ENCODE measurements around the gene PDE4D. TPM values are rescaled to one million over a fixed set of nuclear protein-coding genes. Genes with fewer than 3 reads are reported as not detected.

The PDE4D gene
- total and polyA plus RNA-seq, 2 donors (not counting 3 experiments of a cell fraction or from before 2014, with no cell fraction given) = 34.5 to 51.2 TPM

DNA sequence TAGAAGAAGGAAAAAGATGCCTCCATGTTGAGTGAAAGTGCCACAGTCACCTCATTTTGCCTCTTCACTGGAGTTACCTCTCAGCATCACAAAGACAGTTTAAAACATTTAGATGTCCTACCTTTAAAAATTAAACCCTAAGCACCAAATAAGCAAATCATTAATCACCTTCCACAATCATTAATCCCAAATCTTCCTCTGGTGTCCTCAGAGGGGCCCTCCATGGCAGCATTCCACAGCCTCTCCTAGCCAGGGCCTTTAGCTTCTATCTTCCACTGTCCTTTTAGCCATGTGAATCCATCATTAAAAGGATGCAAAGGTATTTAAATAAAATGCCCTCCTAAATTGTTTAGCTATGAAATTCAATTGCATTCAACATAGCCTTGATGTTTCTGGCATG is 310.8 kb downstream of the PDE4D start:
- ChIA-PET POLR2A (no interaction called here), CTCF (interaction anchor here (0.9 to 1.3 kb wide), 7 partner anchors 10 to 91 kb away, joined by 3 to 9 read pairs (median 4); no protein-coding TSS in a partner anchor)
- Histone ChIP-seq H3K27me3 (ENCODE audit: control insufficient read depth in 2 of 2, insufficient read depth in 2 of 2, low read length in 2 of 2) (no peaks in the 10 kb centered on the region), H3K4me2 (ENCODE audit: insufficient read depth, low read length) (no peak overlapping the region), H3K9me1 (replicated peaks; ENCODE audit: control insufficient read depth, extremely low read depth, insufficient read depth, low read length) (no peaks in the 10 kb centered on the region), H3K4me3 (replicated peaks in 1 of 3; ENCODE audit: insufficient read depth in 1 of 3, low read depth in 1 of 3, low read length in 3 of 3) (no peak overlapping the region), H3K36me3 (ENCODE audit: control insufficient read depth in 2 of 2, extremely low read depth in 1 of 2, insufficient read depth in 2 of 2, low read length in 2 of 2) (no peaks in the 10 kb centered on the region), H2AFZ (ENCODE audit: low read depth, low read length) (no peak overlapping the region), H3K4me1 (ENCODE audit: control insufficient read depth, extremely low read depth, insufficient read depth, low read length) (peaks cover 4% of the 10 kb centered on the region), H3K9ac (replicated peaks; ENCODE audit: extremely low read depth, insufficient read depth, low read length) (no peak overlapping the region), H3K79me2 (ENCODE audit: control insufficient read depth, insufficient read depth, low read length) (no peaks in the 10 kb centered on the region), H4K20me1 (replicated peaks; ENCODE audit: control insufficient read depth, extremely low read depth, insufficient read depth, low read length) (no peaks in the 10 kb centered on the region), H3K9me3 (replicated peaks; ENCODE audit: control insufficient read depth, insufficient read depth, low read length) (no peaks in the 10 kb centered on the region), H3K27ac (ENCODE audit: insufficient read depth, low read depth, low read length) (no peak overlapping the region)
- TF ChIP-seq, protein P1, sequence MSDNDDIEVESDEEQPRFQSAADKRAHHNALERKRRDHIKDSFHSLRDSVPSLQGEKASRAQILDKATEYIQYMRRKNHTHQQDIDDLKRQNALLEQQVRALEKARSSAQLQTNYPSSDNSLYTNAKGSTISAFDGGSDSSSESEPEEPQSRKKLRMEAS (IDR thresholded peaks at IDR 0.05; ENCODE audit: insufficient read depth, insufficient read length) = no peak
- TF ChIP-seq, protein P2, sequence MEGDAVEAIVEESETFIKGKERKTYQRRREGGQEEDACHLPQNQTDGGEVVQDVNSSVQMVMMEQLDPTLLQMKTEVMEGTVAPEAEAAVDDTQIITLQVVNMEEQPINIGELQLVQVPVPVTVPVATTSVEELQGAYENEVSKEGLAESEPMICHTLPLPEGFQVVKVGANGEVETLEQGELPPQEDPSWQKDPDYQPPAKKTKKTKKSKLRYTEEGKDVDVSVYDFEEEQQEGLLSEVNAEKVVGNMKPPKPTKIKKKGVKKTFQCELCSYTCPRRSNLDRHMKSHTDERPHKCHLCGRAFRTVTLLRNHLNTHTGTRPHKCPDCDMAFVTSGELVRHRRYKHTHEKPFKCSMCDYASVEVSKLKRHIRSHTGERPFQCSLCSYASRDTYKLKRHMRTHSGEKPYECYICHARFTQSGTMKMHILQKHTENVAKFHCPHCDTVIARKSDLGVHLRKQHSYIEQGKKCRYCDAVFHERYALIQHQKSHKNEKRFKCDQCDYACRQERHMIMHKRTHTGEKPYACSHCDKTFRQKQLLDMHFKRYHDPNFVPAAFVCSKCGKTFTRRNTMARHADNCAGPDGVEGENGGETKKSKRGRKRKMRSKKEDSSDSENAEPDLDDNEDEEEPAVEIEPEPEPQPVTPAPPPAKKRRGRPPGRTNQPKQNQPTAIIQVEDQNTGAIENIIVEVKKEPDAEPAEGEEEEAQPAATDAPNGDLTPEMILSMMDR (IDR thresholded peaks at IDR 0.05; ENCODE audit: extremely low read depth in 1 of 2, insufficient read depth in 1 of 2, low read depth in 1 of 2, low read length in 2 of 2) = no peak
- TF ChIP-seq EZH2 (IDR thresholded peaks at IDR 0.05; ENCODE audit: borderline replicate concordance, low read depth, low read length, severe bottlenecking) = no peak
- TF ChIP-seq POLR2AphosphoS5 (IDR thresholded peaks at IDR 0.05; ENCODE audit: insufficient read depth, low read depth, low read length) = no peak
- no peak for TF ChIP-seq POLR2A (IDR thresholded peaks at IDR 0.05; ENCODE audit: low read depth, low read length)
- TF ChIP-seq MYC (IDR thresholded peaks at IDR 0.05; ENCODE audit: low read depth, low read length) = no peak
- no peak for TF ChIP-seq GATA2 (IDR thresholded peaks at IDR 0.05; ENCODE audit: insufficient read depth, insufficient read length, low read depth, low read length)
- no peak for TF ChIP-seq JUN (IDR thresholded peaks at IDR 0.05; ENCODE audit: borderline replicate concordance, insufficient read depth, insufficient read length, low read depth)
- FAIRE-seq = no peak
- BruUV-seq (replicated peaks) = no TSS peak
- dilution Hi-C loops (cut with MboI; ENCODE audit: extremely low pct_ligation_motif_present, low sequenced_read_pairs) (no loop called here), intact Hi-C loops (cut with micrococcal nuclease) (no loop called here)
- no peak for DNase-seq (ENCODE audit: low read depth, low spot score)

All from endothelial cell of umbilical vein (primary cell).